Nephron progenitor cell (in vitro differentiated cells): ENCODE results near the gene KCNAB1.

ENCODE experiments used
- DNase-seq: peaks from one replicate; pipeline ENCODE4 v3.0.0; 2021
- H3K27ac Mint-ChIP-seq: 2 replicates; pipeline ENCODE4 v1.8.0; 2021; ENCODE audit warnings: mild to moderate bottlenecking, moderate library complexity, mixed read lengths
- H3K27me3 Mint-ChIP-seq: 2 replicates; pipeline ENCODE4 v1.8.0; 2021; ENCODE audit warnings: mild to moderate bottlenecking, low read depth, mixed read lengths; ENCODE audit not compliant: poor library complexity
- H3K36me3 Mint-ChIP-seq: 2 replicates; pipeline ENCODE4 v1.8.0; 2021; ENCODE audit warnings: low read depth, mixed read lengths
- H3K4me1 Mint-ChIP-seq: 2 replicates; pipeline ENCODE4 v1.8.0; 2021; ENCODE audit warnings: mixed read lengths
- H3K4me3 Mint-ChIP-seq: 2 replicates; pipeline ENCODE4 v1.8.0; 2021; ENCODE audit warnings: mild to moderate bottlenecking, moderate library complexity, mixed read lengths
- H3K9me3 Mint-ChIP-seq: 2 replicates; pipeline ENCODE4 v1.8.0; 2021; ENCODE audit warnings: mild to moderate bottlenecking, moderate library complexity, mixed read lengths
- TF ChIP-seq, protein P1 (sequence below): fragments of 200-600 bp; sonication (generic); IDR thresholded peaks from 2 replicates; pipeline ENCODE4 v1.5.0; 2021; ENCODE audit warnings: antibody characterized with exemption

The KCNAB1 gene

DNA sequence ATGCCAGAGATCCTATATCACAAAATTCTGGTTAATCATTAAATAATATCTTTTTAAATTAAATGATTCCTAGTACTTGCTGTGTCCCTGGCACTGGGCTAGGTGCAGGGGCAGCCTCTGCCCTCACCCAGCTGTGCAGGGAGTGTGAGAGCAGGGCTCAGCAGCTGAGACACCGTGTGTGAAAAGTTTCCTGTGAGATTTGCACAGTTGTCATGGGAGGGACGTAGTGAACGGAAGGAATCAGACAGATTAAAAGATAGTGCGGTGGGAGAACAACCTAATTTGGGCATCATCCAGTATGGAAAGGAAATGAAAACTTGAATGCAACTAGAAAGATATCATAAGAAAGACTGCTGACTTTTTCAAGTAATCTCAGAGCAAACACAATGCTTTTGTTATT lies 230.4 kb downstream of the KCNAB1 start:
- no peaks in the 10 kb centered on the region for H3K36me3 Mint-ChIP-seq
- no peak overlapping the region for H3K27ac Mint-ChIP-seq
- DNase-seq: no peak
- H3K27me3 Mint-ChIP-seq: no peaks in the 10 kb centered on the region
- H3K4me3 Mint-ChIP-seq: no peak overlapping the region
- no peaks in the 10 kb centered on the region for H3K9me3 Mint-ChIP-seq
- TF ChIP-seq, protein P1, sequence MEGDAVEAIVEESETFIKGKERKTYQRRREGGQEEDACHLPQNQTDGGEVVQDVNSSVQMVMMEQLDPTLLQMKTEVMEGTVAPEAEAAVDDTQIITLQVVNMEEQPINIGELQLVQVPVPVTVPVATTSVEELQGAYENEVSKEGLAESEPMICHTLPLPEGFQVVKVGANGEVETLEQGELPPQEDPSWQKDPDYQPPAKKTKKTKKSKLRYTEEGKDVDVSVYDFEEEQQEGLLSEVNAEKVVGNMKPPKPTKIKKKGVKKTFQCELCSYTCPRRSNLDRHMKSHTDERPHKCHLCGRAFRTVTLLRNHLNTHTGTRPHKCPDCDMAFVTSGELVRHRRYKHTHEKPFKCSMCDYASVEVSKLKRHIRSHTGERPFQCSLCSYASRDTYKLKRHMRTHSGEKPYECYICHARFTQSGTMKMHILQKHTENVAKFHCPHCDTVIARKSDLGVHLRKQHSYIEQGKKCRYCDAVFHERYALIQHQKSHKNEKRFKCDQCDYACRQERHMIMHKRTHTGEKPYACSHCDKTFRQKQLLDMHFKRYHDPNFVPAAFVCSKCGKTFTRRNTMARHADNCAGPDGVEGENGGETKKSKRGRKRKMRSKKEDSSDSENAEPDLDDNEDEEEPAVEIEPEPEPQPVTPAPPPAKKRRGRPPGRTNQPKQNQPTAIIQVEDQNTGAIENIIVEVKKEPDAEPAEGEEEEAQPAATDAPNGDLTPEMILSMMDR: no peak
- H3K4me1 Mint-ChIP-seq: no peaks in the 10 kb centered on the region

DNA sequence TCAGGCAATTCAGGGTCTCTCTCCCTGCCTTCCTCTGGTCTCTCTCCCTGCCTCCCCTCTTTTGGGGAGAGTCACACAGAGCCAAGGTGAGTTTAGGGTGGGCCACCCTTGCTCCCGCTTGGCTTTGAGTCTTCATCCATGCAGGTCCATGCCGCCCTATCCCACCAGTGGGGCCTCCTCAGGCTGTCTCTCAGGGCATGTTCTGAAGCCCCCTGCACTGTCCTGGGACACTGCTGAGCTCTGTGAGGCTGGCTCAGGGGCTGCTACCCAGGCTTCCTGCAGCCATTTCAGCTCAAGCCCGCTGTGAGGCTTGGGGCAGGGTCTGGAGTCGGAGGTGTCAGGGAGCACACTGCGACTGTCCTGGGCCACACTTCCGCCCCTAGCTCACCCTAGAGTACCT lies 231.4 kb downstream of the KCNAB1 start:
- DNase-seq: no peak
- Mint-ChIP-seq H3K4me1 (no peaks in the 10 kb centered on the region), H3K27ac (no peak overlapping the region), H3K4me3 (no peak overlapping the region), H3K9me3 (no peaks in the 10 kb centered on the region), H3K36me3 (no peaks in the 10 kb centered on the region), H3K27me3 (no peaks in the 10 kb centered on the region)
- TF ChIP-seq, protein P1: no peak

DNA sequence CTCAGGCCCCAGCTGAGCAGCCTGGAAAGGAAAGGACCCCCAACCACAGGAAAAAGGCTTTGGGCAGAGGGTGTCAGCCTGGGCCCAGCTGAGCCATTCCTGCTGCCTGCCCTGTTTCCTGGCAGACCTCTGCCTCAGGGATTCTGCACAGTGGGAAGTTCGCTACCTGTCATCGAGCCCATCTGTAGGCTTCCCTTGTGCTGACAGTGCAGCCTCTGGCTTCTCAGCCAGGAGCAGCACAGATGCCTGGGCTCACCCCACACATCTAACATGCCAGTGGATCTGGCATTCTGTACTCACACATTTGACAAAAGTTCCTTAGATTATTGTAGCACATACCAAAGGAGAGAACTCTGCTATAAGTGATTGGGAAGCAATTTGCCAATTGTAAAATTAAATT lies 232.3 kb downstream of the KCNAB1 start:
- no peaks in the 10 kb centered on the region for H3K27me3 Mint-ChIP-seq
- no peak for DNase-seq
- no peaks in the 10 kb centered on the region for H3K9me3 Mint-ChIP-seq
- H3K4me3 Mint-ChIP-seq: no peak overlapping the region
- TF ChIP-seq, protein P1: no peak
- no peaks in the 10 kb centered on the region for H3K36me3 Mint-ChIP-seq
- H3K27ac Mint-ChIP-seq: no peak overlapping the region
- H3K4me1 Mint-ChIP-seq: no peaks in the 10 kb centered on the region

DNA sequence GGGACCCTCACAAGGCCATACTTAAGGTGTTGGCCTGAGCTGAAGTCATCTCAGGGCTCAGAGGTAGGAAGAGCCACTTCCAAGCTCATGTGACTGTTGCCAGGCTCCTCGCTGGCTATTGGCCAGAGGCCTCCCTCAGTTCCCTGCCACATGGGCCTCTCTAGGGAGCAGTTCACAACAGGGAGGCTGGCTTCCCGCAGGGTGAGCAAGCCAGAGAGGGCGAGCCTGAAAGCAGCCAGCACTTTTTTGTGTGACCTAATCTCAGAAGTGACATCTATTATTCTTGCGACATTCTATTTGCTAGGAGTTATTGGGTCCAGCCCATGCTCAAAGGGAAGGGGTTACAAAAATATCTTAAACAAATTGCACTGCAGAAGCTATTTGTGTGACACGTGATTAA lies 233.2 kb downstream of the KCNAB1 start:
- H3K27me3 Mint-ChIP-seq: no peaks in the 10 kb centered on the region
- H3K36me3 Mint-ChIP-seq: no peaks in the 10 kb centered on the region
- H3K4me3 Mint-ChIP-seq: no peak overlapping the region
- H3K27ac Mint-ChIP-seq: no peak overlapping the region
- H3K4me1 Mint-ChIP-seq: no peaks in the 10 kb centered on the region
- DNase-seq: no peak
- H3K9me3 Mint-ChIP-seq: no peaks in the 10 kb centered on the region
- TF ChIP-seq, protein P1: no peak

DNA sequence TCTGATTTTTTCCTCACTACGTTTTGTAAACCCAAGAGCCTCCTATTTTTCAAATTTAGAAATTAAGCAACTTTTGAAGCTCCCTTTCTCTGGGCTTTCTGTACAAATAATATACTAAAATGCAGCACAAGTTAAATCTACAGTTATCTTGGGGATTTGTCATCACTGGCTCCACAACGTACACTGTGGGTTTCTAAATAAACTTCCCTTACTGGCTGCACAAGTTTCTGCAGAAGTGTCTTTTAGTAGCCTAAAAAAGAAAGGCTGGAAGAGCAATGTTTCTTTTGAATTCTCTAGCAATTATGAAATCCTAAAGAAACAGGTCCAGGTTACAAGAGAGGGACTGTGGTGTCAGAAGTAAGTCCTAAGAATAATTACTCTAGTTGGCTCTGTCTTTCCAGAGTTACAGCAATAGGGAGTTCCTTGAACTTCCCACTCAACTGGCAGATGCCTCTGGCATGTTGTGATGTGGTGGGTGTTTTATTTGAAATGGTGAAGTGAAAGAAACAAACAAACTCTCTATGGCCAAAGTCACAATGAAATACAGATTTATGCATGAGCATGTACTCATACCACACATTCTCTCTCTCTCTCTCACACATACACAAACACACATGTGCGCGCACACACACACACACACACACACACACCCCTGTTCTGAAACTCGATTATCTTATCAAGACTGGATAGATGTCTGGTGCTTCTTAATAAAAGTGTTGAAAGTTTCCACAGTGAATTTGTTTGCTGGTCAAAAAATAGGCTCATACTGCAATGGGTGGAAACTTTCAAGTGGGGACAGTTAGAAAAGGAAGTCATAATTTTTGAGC lies 236.4 kb downstream of the KCNAB1 start:
- H3K9me3 Mint-ChIP-seq: no peaks in the 10 kb centered on the region
- TF ChIP-seq, protein P1: no peak
- peaks cover 10% of the 10 kb centered on the region for H3K4me1 Mint-ChIP-seq
- no peak overlapping the region for H3K4me3 Mint-ChIP-seq
- no peak overlapping the region for H3K27ac Mint-ChIP-seq
- H3K27me3 Mint-ChIP-seq: no peaks in the 10 kb centered on the region
- DNase-seq: no peak
- no peaks in the 10 kb centered on the region for H3K36me3 Mint-ChIP-seq

DNA sequence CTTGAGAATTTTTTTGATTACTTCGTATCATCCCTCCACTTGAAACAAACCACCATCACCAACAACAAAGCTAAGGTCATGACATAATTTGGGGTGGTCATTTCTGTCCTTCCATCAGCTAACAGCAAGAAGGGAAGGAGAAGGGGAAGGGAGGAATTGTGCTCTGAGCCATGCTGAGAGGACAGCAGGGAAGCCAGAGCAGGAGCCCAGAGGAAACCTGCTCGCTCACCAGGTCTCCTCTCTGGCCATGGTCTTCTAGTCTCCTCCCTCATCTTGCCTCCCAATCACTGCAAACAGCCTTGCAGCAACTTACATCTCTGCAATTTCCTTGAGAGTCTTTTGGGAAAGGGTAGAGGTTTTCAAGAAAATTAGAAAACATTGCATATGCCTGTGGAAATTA lies 237.9 kb downstream of the KCNAB1 start:
- H3K27ac Mint-ChIP-seq: no peak overlapping the region
- TF ChIP-seq, protein P1: no peak
- H3K9me3 Mint-ChIP-seq: no peaks in the 10 kb centered on the region
- H3K36me3 Mint-ChIP-seq: no peaks in the 10 kb centered on the region
- H3K27me3 Mint-ChIP-seq: no peaks in the 10 kb centered on the region
- no peak overlapping the region for H3K4me3 Mint-ChIP-seq
- H3K4me1 Mint-ChIP-seq: peaks cover 10% of the 10 kb centered on the region
- DNase-seq: no peak
